ENCODE results near the gene TOPBP1. TPM values are rescaled to one million over a fixed set of nuclear protein-coding genes. Genes with fewer than 3 reads are reported as not detected.

The TOPBP1 gene

Small RNAs within 50 kb of the gene (small RNA-seq; reads per million reads assigned to genes)
- not detected for gene RF00438 (ENCODE audit: insufficient read depth)
- gene RNA5SP140 (ENCODE audit: insufficient read depth), result not detected
- gene RNU6-678P (ENCODE audit: insufficient read depth), result not detected

Data from mesendoderm (in vitro differentiated cells).